Renal cortical epithelial cell (primary cell): ENCODE results near the gene GAK. TPM values are rescaled to one million over a fixed set of nuclear protein-coding genes. Genes with fewer than 3 reads are reported as not detected.

Experiments
- DNase-seq: peaks from one replicate; pipeline ENCODE4 v3.0.0-alpha.2; 2011; ENCODE audit warnings: low read depth
- total RNA-seq: library from RNA; depleted of rRNA; stranded (reverse); fragments of >200 nt; gene quantifications from 2 replicates; pipeline ENCODE4 v1.2.3, GENCODE V29; 2014

GAK gene
- total RNA-seq, 1 donor from 2014 or later: 78.6 TPM

DNA sequence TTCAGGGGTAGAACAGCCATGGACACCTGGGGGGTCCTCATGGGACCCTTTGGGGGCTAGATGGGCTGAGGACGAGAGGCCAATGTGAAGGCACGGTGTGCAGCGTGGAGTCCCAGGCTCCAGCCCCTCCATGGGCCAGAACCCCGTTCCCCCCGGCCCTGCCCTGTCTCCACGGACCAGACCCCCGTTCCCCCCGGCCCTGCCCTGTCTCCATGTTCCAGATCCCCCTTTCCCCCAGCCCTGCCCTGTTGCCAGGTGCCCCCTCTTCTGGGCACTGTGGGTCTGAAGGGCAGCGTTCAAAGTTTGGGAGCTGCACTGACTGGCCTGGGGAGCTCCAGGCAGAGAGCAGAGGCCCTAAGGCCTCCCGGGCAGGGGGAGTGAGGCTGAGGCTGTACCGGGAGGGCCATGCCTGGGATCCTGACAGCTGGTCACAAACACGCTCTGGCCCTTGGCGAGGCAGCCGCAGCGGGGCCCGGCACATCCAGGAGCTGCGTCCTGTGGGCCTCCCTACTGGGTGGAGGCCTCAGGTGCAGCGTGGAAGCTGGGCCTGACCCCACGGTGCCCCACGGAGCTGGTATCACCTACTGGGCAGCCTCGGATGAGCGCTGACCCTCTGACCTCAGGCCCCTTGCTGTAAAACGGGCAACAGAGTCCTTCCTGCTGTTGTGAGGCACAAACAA is 32.4 kb upstream of the GAK start:
- DNase-seq: no peak

DNA sequence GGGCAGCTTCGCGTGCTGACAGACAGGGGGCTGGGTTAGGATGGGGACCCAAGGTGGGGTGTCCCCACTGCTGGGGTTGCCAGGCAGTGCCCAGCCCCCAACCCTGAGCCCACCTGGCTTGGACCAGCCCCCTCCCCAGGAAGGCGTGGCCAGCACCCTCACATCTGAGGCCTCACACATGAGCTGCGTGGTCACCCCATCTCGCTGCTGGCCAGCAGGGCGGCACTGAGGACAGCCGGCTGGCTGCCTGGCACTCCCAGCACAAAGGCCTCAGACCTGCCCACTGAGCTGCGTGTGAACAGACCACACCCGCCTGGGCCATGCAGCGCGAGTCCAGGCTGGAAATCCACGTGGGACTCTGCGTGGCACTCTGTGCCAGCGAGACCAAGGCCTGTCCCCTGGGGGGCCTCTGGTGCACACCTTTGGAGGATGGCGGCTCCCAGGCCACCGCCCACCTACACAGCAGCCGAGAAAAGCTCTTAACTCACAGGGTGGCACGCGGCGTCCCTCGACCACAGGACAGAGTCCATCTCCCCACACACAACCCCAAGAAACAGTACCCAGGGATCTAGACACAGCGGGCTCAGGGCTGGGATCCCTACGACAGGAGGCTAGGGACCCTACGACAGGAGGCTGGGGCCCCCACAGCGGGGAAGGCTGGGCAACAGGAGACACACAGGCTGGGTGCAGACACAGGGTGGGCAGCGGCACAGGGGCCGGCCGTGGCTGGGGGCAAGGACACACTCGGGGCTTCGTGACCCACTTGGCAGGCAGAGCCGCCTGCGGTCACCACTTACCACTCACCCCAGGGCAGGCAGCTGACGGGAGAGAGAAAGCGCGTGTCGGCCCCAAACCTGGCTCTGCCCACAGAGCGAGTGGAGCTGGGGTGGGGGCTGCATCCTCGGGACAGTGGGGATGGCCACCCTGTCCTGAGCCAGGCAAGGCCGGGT is 31.4 kb upstream of the GAK start:
- DNase-seq: no peak

- DNase-seq: no peak
Observed at GRCh38 chr4:962231-963208, 30.4 kb upstream of the GAK start.

- DNase-seq: no peak
Observed at GRCh38 chr4:961351-962230, 29.5 kb upstream of the GAK start.

DNA sequence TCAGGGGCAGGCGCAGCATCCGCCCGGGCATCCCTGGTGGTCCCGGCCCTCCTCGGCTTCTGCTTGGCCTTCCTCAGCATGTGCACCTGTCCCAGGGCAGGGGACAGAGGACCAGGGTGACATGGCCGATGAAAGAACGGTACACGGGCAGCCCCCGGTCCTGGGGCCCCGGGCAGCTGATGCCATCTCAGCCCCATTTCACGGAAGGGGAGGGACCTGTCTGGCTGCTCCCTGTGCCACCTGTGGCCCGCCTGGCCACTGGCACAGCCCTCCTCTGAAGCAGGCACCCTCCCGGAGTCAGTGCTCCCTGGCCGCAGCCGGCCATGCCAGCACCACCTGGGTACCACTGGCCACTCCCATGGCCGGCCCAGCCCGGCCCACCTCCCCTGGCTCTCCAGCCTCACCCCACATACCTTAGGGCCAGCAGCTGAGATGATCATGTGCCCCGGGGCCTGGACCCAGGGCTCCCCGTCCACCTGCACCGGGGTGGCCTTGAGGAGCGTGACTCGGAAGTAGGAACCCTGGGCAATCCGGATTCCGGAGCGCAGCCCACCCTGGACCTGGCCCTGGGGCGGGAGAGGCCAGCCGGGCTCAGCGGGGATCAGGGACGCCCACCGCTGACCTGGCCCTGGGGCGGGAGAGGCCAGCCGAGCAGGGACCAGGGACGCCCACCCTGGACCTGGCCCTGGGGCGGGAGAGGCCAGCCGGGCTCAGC is 28.7 kb upstream of the GAK start:
- DNase-seq: no peak

- no peak for DNase-seq
Observed at GRCh38 chr4:960140-960635, 28.1 kb upstream of the GAK start.

GRCh38 chr4:959338-960139 is 27.4 kb upstream of the GAK start:
- no peak for DNase-seq

DNA sequence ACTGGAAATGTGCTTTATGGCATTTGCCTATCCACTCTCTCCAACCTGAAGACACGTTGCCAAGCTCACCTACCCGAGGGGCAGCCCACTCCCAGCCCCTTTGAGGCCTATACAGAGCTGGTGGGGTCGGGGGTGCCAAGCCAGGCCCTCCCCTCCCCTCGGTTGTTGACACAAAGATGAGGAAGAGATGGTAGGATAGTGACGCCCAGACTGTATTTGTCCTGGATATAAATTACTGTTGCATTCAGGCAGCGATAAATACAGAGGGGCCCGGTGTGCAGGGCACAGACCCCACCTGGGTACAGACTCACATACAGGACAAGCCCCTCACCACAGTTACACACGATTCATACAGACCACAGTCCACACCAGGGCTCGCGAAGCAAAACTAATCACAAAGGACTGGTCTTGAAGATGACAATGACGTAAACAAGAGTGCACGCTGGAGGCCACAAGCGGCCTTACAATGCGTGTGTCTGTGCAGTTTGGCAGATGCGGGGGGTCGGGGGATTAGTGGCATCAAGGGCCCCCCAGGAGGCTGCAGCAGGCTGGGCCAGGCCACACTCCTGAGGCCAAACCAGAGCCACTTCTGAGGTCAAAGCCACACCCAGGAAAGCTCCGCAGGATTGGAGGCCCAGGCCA is 26.7 kb upstream of the GAK start:
- DNase-seq: no peak

DNA sequence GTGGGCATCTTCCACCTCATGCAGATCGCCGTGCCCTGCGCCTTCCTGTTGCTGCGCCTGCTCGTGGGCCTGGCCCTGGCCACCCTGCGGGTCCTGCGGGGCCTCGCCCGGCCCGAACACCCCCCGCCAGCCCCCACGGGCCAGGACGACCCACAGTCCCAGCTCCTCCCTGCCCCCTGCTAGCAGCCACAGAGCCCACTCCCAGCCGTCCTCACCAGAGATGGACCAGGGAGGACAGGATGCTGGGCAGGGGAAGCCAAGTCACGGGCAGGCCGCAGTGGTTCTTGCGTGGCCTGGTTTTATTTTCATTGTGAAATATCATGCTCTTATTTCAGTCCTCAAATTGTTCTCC is 26.2 kb upstream of the GAK start:
- no peak for DNase-seq

- no peak for DNase-seq
Observed at GRCh38 chr4:957581-958313, 25.6 kb upstream of the GAK start.

- no peak for DNase-seq
Observed at GRCh38 chr4:957231-957580, 25.1 kb upstream of the GAK start.

DNA sequence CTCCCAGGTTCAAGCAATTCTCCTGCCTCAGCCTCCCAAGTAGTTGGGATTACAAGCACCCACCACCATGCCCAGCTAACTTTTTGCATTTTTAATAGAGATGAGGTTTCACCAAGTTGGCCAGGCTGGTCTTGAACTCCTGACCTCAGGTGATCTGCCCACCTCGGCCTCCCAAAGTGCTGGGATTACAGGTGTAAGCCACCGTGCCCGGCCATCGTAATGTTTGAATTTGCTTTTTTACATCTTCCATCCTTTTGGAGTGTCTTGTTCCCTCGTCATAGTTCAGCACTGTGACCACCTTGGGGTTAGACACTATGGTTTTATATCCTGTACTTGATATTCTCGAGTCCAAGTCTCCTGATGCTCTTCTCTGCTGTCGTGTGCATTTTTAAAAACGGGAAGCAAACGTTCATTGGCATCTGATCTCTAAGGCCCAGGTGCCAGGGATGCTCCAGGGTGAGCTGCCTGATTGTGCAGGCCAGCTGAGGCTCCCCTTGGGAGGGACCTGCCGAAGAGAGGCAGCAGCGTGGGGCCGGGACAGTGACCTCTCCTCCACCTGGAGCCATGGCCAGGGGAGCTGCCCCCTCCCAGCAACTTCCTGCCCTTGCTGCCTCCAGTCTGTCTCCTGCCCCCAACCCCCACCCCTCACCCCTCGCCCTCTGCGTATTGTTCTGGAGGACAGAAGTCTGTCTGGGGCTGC is 24.6 kb upstream of the GAK start:
- DNase-seq: no peak

DNA sequence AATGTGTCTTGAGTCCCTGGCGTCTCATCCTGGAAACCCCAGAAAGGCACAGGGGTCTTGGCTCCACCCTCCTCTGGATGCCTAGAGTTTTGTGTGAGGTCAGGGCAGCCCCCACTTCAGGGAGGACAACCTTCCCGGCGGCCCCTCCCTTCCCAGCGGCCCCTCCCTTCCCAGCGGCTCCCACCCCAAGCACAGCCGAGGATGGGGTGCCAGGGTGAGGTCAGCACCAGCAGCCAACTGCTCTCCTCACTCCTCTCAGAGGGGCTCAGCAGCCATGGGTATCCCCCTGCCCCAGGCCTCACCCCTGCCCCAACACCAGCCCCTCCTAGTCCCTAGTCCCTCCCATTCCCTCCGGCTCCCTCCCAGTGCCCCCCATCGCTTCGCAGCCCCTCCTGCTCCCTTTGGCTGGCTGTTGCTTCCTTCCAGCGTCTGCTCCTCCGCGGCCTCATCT is 23.8 kb upstream of the GAK start:
- DNase-seq: no peak

DNA sequence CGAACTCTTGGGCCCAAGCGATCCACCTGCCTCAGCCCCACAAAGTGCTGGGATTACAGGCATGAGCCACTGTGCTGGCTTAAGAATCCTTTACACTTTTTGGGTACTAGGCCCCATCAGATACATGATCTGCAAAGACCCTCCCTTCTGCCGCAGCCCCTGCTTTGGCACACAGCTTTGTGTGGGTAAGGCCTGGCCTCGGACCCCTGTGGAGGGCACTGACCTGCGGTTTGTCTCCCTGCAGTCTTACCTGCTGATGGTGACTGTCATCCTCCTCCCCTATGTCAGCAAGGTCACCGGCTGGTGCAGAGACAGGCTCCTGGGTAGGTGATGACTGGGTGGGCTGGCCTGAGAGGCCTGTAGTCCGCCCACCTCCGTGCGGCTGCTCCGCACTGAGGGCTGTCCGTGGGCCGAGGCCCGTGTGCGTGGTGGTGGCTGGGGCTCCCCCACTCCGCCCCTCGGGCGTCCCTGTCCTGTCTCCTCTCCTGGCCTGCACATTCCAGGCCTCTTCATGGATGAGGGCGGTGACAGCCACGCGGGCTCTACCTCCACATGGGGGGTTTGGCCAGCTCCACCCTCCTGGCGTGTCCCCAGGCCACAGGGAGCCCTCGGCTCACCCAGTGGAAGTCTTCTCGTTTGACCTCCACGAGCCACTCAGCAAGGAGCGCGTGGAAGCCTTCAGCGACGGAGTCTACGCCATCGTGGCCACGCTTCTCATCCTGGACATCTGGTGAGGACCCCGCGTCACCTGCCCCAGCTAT is 23.2 kb upstream of the GAK start:
- no peak for DNase-seq

- DNase-seq: no peak
Observed at GRCh38 chr4:954211-955020, 22.3 kb upstream of the GAK start.

- DNase-seq: no peak
Observed at GRCh38 chr4:953574-953915, 21.4 kb upstream of the GAK start.
